SK-MEL-5 (cell line): ENCODE results near the gene TSC2. TPM values are rescaled to one million over a fixed set of nuclear protein-coding genes. Genes with fewer than 3 reads are reported as not detected.
"Not testable (repeated sequence)": the region's sequence is repeated elsewhere in the genome, so short reads cannot be mapped to it uniquely, and the experiment has no call there.

Experiments
- DNase-seq: peaks from one replicate; pipeline ENCODE4 v3.0.0-alpha.2; 2016; ENCODE audit warnings: low read depth, low spot score
- in situ Hi-C: cut with HindIII; loops from 2 replicates; pipeline ENCODE4 v1.10.0; 2016; ENCODE audit warnings: low sequenced_read_pairs, high pct_unique_total_duplicates, low pct_unique_long_range_greater_than_20kb
- total RNA-seq: library from RNA; depleted of rRNA; stranded (reverse); fragments of >200 nt; shearing (Covaris generic); gene quantifications from 2 replicates; pipeline ENCODE4 v1.2.3, GENCODE V29; 2014

The TSC2 gene
- total RNA-seq, 1 experiment from 2014 or later: 11.6 TPM

- no peak for DNase-seq
- in situ Hi-C loops: no loop called here
These were observed 39.7 kb upstream of the TSC2 start for GRCh38 chr16:2008009-2008526.

DNA sequence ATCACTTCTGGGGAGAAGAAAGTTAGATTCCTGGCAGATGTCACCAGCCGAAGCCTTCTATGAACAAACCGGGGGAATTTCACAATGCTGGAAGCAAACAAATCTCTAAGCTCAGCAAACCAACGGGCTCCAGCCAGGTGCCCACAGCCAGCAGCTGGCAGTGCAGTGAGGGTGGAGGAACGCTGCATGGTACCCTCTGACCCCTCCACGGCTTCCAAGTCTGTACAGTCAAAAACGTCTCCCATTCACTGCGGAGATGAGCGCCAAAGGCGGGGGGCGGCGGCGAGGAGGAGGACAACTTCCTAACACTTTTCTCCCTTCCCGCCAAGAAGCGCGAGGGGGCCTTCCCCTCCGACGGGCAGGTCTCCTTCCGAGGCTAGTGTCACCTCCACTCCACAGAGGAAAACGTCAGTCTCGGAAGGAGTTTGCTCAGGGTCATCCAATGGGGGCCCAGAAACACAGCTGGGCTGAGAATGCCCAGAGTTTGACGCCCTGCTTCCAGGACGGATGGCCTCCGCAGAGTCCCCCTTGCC, 39.1 kb upstream of the TSC2 start:
- DNase-seq: no peak
- in situ Hi-C loops: no loop called here

DNA sequence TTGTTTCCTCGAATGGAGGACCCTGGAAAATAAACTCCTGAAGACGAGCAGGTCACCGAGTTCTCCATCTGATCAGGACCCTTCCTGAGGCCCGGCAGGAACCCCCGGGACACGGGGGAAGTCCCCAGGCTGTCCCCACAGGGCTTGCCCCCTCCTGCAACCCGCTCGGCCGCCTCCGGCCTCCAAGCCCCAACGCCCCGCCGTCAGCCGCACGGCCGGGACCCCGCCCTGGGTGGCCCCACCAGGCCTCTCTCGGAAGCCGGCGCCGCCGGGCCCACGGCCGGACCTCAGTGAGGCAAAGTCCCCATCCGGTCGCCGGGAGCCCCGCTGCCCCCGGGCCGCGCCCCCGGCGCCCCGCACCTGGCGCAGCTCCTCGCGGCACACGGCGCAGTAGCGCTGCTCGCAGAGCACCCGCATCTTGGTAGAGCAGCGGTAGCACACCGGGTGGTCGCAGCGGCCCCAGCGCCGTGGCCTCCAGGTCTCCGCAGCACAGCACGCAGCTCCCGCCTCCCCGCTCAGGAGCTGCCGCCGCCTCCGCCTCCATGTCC, 38.5 kb upstream of the TSC2 start:
- in situ Hi-C loops: no loop called here
- no peak for DNase-seq

DNA sequence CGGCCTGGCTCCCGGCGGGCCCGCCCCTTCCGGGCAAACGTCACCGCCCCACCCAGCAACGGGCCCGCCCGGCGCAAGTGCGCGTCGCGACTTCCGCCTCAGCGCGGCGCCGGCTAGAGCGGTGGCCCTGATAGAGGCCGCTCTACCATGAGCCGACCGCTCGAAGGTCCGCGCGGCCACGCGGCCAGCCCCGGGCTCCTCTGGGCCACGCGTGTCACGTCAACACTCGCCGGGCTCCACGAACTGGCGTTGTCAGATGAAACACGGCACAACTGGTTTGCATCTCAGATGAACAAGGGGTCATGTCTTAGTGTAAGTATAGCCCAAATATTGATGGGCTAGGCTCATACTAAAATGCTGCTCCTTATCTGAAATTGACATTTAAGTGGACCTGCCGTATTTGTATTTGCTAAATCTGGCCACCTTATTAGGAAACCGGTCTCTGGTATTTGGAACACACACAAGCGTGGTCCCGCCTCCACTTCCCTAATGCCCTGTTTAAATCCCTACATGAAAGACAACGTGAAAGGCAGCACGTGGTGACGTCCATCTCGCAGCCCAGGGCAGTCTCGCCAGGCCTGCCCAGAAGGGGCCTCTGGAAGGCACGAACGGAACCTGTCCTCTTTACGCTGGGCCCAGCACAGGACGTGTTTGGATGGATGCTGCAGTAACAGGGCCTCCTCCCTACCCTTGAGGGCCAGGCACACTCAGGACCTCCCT, 37.8 kb upstream of the TSC2 start, which contains the start of gene ZNF598:
Gene ZNF598 (minus strand): TSS at position 31 of the 720 bp plus-strand sequence.
- DNase-seq: peak; percentile 78
- in situ Hi-C loops: no loop called here

GRCh38 chr16:2011726-2012125, 36.1 kb upstream of the TSC2 start:
- in situ Hi-C loops, DNase-seq: not testable (repeated sequence)

- in situ Hi-C loops: no loop called here
- DNase-seq: no peak
These were observed 34.3 kb upstream of the TSC2 start for GRCh38 chr16:2013527-2013926.

DNA sequence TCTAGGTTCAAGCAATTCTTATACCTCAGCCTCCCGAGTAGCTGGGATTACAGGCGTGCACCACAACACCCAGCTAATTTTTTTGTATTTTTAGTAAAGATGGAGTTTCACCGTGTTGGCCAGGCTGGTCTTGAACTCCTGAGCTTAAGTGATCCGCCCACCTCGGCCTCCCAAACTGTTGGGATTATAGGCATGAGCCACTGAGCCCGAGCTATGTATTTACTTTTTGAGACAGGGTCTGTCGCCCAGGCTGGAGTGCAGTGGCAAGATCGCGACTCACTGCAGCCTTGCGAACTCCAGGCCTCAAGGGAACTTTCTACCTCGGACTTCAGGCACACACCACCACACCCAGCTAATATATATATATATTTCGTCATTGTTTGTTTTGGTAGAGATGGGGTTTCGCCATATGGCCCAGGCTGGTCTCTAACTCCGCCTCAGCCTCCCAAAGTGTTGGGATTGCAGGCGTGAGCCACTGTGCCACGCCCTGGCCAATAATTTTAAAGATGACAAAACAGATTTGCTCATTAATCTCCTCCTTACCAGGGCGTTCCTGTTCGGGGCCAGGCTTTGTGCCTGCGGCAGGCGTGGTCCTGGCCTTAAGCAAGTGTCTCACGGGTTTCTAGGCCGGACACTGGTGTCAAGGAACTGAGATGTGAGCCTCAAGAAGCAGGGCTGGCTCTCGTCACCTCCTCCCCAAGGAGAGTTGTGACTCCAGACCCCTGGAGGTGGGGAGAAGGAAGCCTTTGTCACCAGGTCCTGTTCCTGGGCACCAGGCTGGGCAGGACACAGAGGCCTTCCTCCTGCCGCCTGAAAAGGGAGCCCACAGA, 32.5 kb upstream of the TSC2 start:
- in situ Hi-C loops: no loop called here
- DNase-seq: no peak

DNA sequence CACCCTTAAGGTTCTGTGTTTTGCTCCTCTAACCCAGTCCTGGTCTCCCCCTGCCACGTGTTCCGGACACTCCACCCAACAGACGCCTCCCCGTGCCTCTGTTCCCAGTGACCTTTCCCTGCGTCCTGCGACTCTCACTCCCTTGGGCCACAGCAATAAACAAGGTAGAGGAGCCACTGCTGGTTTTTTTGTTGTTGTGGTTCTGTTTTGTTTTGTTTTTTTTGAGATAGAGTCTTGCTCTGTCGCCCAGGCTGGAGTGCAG, 31.9 kb upstream of the TSC2 start:
- in situ Hi-C loops: no loop called here
- no peak for DNase-seq

GRCh38 chr16:2016407-2016922, 31.3 kb upstream of the TSC2 start:
- peak; percentile 28 for DNase-seq
- in situ Hi-C loops: no loop called here

DNA sequence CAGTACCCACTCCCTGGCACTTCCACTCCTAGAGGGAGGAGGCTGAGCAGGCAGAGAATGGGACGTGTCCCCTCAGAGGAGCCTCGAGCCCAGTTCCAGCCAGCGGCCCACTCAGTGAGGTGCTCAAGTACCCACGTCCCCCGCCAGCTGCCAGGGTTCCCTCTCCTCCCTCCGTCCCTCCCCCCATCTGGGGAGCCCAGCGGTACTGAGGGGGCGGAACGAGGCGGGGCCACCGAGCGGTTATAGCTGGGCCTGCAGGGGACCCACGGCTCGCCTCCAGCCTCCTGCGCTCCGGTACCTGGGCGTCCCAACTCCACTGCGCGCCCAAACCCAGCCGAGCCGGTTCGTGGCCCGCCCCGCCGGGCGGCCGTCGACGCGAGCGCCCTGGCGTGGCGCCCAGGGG, 28.3 kb upstream of the TSC2 start, which contains the start of gene NPW:
Gene NPW (plus strand): TSS at position 268 of the 403 bp plus-strand sequence.
- no peak for DNase-seq
- in situ Hi-C loops: no loop called here

GRCh38 chr16:2019921-2020831, 27.6 kb upstream of the TSC2 start:
- no peak for DNase-seq
- in situ Hi-C loops: no loop called here

DNA sequence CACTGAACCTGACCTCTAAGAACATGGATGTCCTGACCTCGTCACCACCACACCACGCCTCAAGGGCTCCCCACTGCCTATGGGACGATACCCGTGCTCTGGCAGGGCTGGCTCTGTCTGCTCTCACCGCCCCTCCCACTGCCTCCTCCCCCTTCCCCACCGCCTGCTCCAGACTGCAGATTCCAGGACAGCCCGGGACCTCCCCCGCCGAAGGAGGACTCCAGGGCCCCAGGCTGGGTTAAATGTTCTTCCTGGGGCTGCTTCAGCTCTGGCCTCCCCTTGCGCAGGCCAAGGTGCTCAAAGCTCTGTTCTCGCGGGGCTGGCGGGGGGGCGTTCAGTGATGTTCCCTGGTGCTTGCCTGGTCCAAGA, 25.1 kb upstream of the TSC2 start:
- peak; percentile 55 for DNase-seq
- in situ Hi-C loops: no loop called here

DNA sequence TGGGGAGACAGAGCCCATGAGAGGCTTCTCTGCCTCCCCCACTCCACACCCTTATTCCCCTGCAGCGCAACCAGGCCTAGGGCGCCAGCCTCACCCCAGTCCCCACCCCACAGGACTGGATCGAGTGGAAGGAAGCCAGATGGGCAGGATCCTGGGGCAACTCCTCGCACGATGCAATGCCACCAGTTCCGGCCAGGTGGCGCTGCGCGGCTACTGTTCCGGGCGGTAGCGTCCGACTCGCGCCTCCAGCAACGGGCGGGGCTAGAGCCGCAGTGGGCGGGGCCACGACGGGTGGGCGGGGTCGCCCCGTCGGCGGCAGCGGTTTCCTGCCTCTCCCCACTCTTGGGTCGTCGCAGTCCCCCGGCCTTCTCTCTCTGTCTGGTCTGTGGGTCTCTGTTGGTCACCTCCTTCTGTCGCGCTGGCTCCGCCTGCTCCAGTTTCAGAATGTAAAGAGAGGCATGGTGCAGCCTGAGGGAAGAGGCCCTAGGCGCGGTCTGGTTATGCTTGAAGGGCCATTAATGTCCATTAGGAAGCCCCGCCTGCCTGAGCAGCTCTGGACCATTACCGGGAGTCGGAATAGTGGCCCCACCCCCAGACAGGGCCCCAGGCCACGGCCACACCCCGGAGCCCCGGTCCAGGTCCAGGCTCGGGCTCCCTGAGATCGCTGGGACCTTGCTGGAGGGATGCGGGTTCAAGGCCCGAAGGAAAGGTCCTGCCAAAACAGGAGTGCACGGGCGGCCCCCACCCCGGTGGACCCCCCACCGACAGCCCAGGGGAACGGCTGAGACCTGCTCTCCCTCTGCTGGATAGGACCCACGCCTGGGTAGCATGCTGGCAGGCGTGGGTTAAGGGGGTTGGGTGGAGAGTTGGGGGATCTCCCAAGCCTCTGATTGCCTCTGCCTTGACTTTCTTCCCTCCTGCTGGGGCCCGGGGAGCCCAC, 24.4 kb upstream of the TSC2 start:
- peak; percentile 83 for DNase-seq
- in situ Hi-C loops: no loop called here

GRCh38 chr16:2024032-2024420, 23.8 kb upstream of the TSC2 start:
- no peak for DNase-seq
- in situ Hi-C loops: no loop called here

GRCh38 chr16:2025251-2025650, 22.5 kb upstream of the TSC2 start:
- in situ Hi-C loops: no loop called here
- no peak for DNase-seq

- in situ Hi-C loops: no loop called here
- no peak for DNase-seq
These were observed 21.8 kb upstream of the TSC2 start for GRCh38 chr16:2025878-2026460.
